GM12878 (cell line): Measurements from ENCODE around the gene PTPRF. TPM values are rescaled to one million over a fixed set of nuclear protein-coding genes. Genes with fewer than 3 reads are reported as not detected.

ENCODE experiments used
- ATAC-seq: fragments of 200-7000 bp; cut with Tn5 transposase; 3 replicates; pipeline ENCODE4 v1.9.1; 2020; ENCODE audit warnings: mild to moderate bottlenecking, moderate library complexity
- BruUV-seq: library from RNA; stranded (reverse); fragments of 400-500 nt; replicated peaks from 2 replicates; lab custom pipeline; 2021; lab: Mats Ljungman, UMichigan
- CTCF ChIA-PET: fragments of 300-600 bp; sonication (Branson Sonifier 250); formaldehyde crosslinking; extraction: SDS; loops from one replicate; lab custom pipeline; 2021; ENCODE audit warnings: inconsistent platforms; lab: Yijun Ruan, JAX
- POLR2A ChIA-PET: fragments of 350-600 bp; formaldehyde crosslinking; extraction: SDS; loops from one replicate; lab custom pipeline; 2021; ENCODE audit warnings: inconsistent platforms; lab: Charles Lee
- RAD21 ChIA-PET: fragments of 300-600 bp; sonication (Branson Sonifier 250); formaldehyde crosslinking; loops from one replicate; lab custom pipeline; 2023; ENCODE audit warnings: antibody characterized with exemption; ENCODE audit not compliant: unreplicated experiment; lab: Charles Lee
- SMC1A ChIA-PET: fragments of 300-600 bp; sonication (Branson Sonifier 250); formaldehyde crosslinking; loops from one replicate; lab custom pipeline; 2023; ENCODE audit not compliant: unreplicated experiment, uncharacterized antibody; lab: Charles Lee
- DNase-seq: peaks from one replicate; pipeline ENCODE4 v3.0.0-alpha.2; 2011; ENCODE audit warnings: low read depth, low spot score
- FAIRE-seq: peaks from 3 replicates; lab custom pipeline; 2011; peaks lifted over from hg19 to GRCh38; lab: Jason Lieb, UNC
- H2AFZ ChIP-seq: 2 replicates; pipeline ENCODE4 v1.6.0; 2011; ENCODE audit warnings: low read depth, low read length, control low read depth; ENCODE audit not compliant: control insufficient read depth
- H3K27ac ChIP-seq: 2 replicates; pipeline ENCODE4 v1.5.1; 2011; ENCODE audit warnings: control low read depth; ENCODE audit not compliant: control insufficient read depth, insufficient read depth
- H3K27me3 ChIP-seq, 2 experiments: replicated peaks in 1 of 2; 2 replicates each; pipeline versions ENCODE4 v1.6.0 to v1.6.1; 2011; ENCODE audit warnings: low read length in 1 of 2; ENCODE audit not compliant: control insufficient read depth in 2 of 2, insufficient read depth in 2 of 2
- H3K36me3 ChIP-seq, 2 experiments: 2 replicates each; pipeline ENCODE4 v1.5.1; 2011; ENCODE audit warnings: low read length in 1 of 2; ENCODE audit not compliant: control insufficient read depth in 2 of 2, insufficient read depth in 2 of 2
- H3K4me1 ChIP-seq: 2 replicates; pipeline ENCODE4 v1.6.1; 2011; ENCODE audit warnings: mild to moderate bottlenecking, low read length, moderate library complexity, mixed read lengths; ENCODE audit not compliant: control insufficient read depth, insufficient read depth
- H3K4me2 ChIP-seq: 2 replicates; pipeline ENCODE4 v1.6.0; 2011; ENCODE audit warnings: control low read depth; ENCODE audit not compliant: control insufficient read depth, insufficient read depth
- H3K4me3 ChIP-seq: fragments of 200-600 bp; sonication (generic); 2 replicates; pipeline ENCODE4 v1.5.1; 2016
- H3K79me2 ChIP-seq: 2 replicates; pipeline ENCODE4 v1.6.0; 2011; ENCODE audit warnings: low read length; ENCODE audit not compliant: control insufficient read depth, insufficient read depth
- H3K9ac ChIP-seq: 2 replicates; pipeline ENCODE4 v1.8.0; 2011; ENCODE audit warnings: low read length, control low read depth, mixed read lengths; ENCODE audit not compliant: control insufficient read depth, insufficient read depth
- H3K9me3 ChIP-seq: replicated peaks from 3 replicates; pipeline ENCODE4 v1.5.1; 2011; ENCODE audit warnings: mild to moderate bottlenecking, low read length; ENCODE audit not compliant: control insufficient read depth, insufficient read depth
- H4K20me1 ChIP-seq: 2 replicates; pipeline ENCODE4 v1.6.0; 2011; ENCODE audit not compliant: control insufficient read depth, insufficient read depth
- ATF3 ChIP-seq: IDR thresholded peaks from 2 replicates; pipeline ENCODE4 v1.6.1; 2011; ENCODE audit warnings: low read depth, mild to moderate bottlenecking, low read length, moderate library complexity, borderline replicate concordance; ENCODE audit errors: extremely low read depth
- BCL11A ChIP-seq: IDR thresholded peaks from 2 replicates; pipeline ENCODE4 v1.6.1; 2011; ENCODE audit warnings: low read depth, low read length
- CBX5 ChIP-seq: sonication (generic); IDR thresholded peaks from 2 replicates; pipeline ENCODE4 v1.6.1; 2016; ENCODE audit warnings: low read depth, moderate library complexity, mild to moderate bottlenecking, inconsistent platforms
- CEBPB ChIP-seq, 2 experiments: fragments of 150-350 bp in 1 of 2; IDR thresholded peaks; 2 replicates each; pipeline ENCODE4 v1.6.1; 2012 to 2014; ENCODE audit warnings: low read depth in 2 of 2, low read length in 2 of 2, borderline replicate concordance in 1 of 2, inconsistent platforms in 1 of 2
- CUX1 ChIP-seq: IDR thresholded peaks from 2 replicates; pipeline ENCODE4 v1.6.1; 2012; ENCODE audit warnings: improper control_type of control experiment, low read depth, low read length; ENCODE audit not compliant: insufficient replicate concordance
- EP300 ChIP-seq, 2 experiments: fragments of 150-350 bp in 1 of 2; IDR thresholded peaks; 2 replicates each; pipeline ENCODE4 v1.6.1; 2011 to 2012; ENCODE audit warnings: low read depth in 2 of 2, low read length in 2 of 2, borderline replicate concordance in 1 of 2, improper control_type of control experiment in 1 of 2, inconsistent platforms in 1 of 2; ENCODE audit not compliant: control insufficient read depth in 1 of 2
- FOXM1 ChIP-seq: IDR thresholded peaks from 2 replicates; pipeline ENCODE4 v1.6.1; 2012; ENCODE audit warnings: low read depth, mild to moderate bottlenecking, inconsistent platforms, low read length, moderate library complexity
- JUNB ChIP-seq: IDR thresholded peaks from 2 replicates; pipeline ENCODE4 v1.6.1; 2016; ENCODE audit warnings: antibody characterized with exemption, mild to moderate bottlenecking
- NRF1 ChIP-seq: conservative IDR thresholded peaks from 2 replicates; pipeline ENCODE4 v1.6.1; 2011; ENCODE audit warnings: mild to moderate bottlenecking, low read depth, low read length, improper control_type of control experiment
- SMAD1 ChIP-seq: fragments of 450-650 bp; IDR thresholded peaks from 2 replicates; pipeline ENCODE4 v1.6.1; 2018; ENCODE audit warnings: mild to moderate bottlenecking, low read depth; ENCODE audit not compliant: partially characterized antibody
- SP1 ChIP-seq: IDR thresholded peaks from one replicate; pipeline ENCODE4 v1.6.1; 2011; ENCODE audit warnings: low read depth, low read length
- SUZ12 ChIP-seq: fragments of 200-600 bp; sonication (generic); IDR thresholded peaks from one replicate; pipeline ENCODE4 v1.6.1; 2018; ENCODE audit warnings: antibody characterized with exemption, mild to moderate bottlenecking; ENCODE audit not compliant: unreplicated experiment
- ZBTB11 ChIP-seq: fragments of 450-650 bp; formaldehyde crosslinking; IDR thresholded peaks from 2 replicates; pipeline ENCODE4 v1.5.0; 2022; ENCODE audit warnings: mild to moderate bottlenecking, missing genetic modification characterization
- whole genome bisulfite sequencing: methylation state at CpG from one replicate; pipeline ENCODE4 v1.1.6; 2016; ENCODE audit warnings: low lambda C conversion rate; ENCODE audit not compliant: insufficient replicate concordance, insufficient coverage; ENCODE audit errors: missing lambda C conversion rate; 5-methylcytosine and 5-hydroxymethylcytosine counted together
- in situ Hi-C: fragments of 300-500 bp; cut with MboI; formaldehyde crosslinking; loops from 9 replicates; pipeline ENCODE4 v1.14.3; 2018; ENCODE audit warnings: mixed read lengths
- intact Hi-C: fragments of 100-400 bp; cut with micrococcal nuclease; formaldehyde crosslinking; loops from one replicate; pipeline ENCODE4 v1.14.2; 2022; ENCODE audit not compliant: unreplicated experiment
- polyA plus RNA-seq, 11 experiments: library from polyadenylated mRNA; depleted of rRNA in 4 of 11; unstranded in 6 of 11; stranded (reverse) in 5 of 11; fragments of >200 nt; fragmentation: Nextera tagmentation in 4 of 11; fragmentation: Illumina TruSeq in 1 of 11; extraction: Ambion mirVana in 4 of 11; extraction: Trizol in 1 of 11; gene quantifications; 1 replicate in 1 of 11; 2 replicates in 10 of 11; pipeline versions ENCODE4 v1.2.1 to v1.2.3, GENCODE V29; 2011 to 2016; ENCODE audit warnings: inconsistent platforms in 2 of 11, missing spikeins in 2 of 11, low read depth in 1 of 11
- total RNA-seq, 4 experiments: library from RNA; depleted of rRNA in 3 of 4; stranded (reverse); fragments of >200 nt in 3 of 4; fragmentation: Illumina TruSeq in 1 of 4; extraction: Trizol in 1 of 4; gene quantifications; 2 replicates each; pipeline versions ENCODE4 v1.2.1 to v1.2.3, GENCODE V29; 2013 to 2021

The PTPRF gene
- total and polyA plus RNA-seq, 10 of the 15 experiments (the other 5 are each of a cell fraction or from before 2014, with no cell fraction given), result 0.04 to 2.6 (median 0.32) TPM

GRCh38 chr1:43505077-43505780 is 25.5 kb upstream of the PTPRF start (continued):
- TF ChIP-seq CUX1, result no peak
- TF ChIP-seq FOXM1, result no peak
- TF ChIP-seq ATF3, result no peak
- TF ChIP-seq, all 136 proteins: peak for 0

GRCh38 chr1:43506233-43506632 is 24.4 kb upstream of the PTPRF start:
- no peaks in the 10 kb centered on the region for H3K27me3 ChIP-seq
- intact Hi-C loops, result no loop called here
- ATAC-seq, result no peak
- no peak for TF ChIP-seq CBX5
- no peak for TF ChIP-seq SMAD1
- no peak for TF ChIP-seq NRF1
- no peak for TF ChIP-seq ZBTB11 (CRISPR knock-in tag)
- TF ChIP-seq CEBPB (IDR thresholded peaks at IDR 0.05; ENCODE audit: borderline replicate concordance in 1 of 2, low read depth in 2 of 2, low read length in 2 of 2), result no peak
- no peak for TF ChIP-seq SP1
- TF ChIP-seq SUZ12, result no peak
- no peak for TF ChIP-seq EP300 (IDR thresholded peaks at IDR 0.05; ENCODE audit: borderline replicate concordance in 1 of 2, control insufficient read depth in 1 of 2, low read depth in 2 of 2, low read length in 2 of 2)
- TF ChIP-seq JUNB, result no peak
- no peak for TF ChIP-seq BCL11A
- TF ChIP-seq, all 136 proteins: peak for 0
- Histone ChIP-seq H3K27ac (no peak overlapping the region), H4K20me1 (no peaks in the 10 kb centered on the region), H3K9me3 (peaks cover under 1% of the 10 kb centered on the region), H3K4me3 (no peak overlapping the region), H2AFZ (no peak overlapping the region), H3K9ac (no peak overlapping the region), H3K4me2 (no peak overlapping the region), H3K79me2 (no peaks in the 10 kb centered on the region), H3K4me1 (peaks cover 9% of the 10 kb centered on the region), H3K36me3 (no peaks in the 10 kb centered on the region)
- CTCF ChIA-PET, result no interaction called here
- in situ Hi-C loops, result no loop called here
- BruUV-seq, result no TSS peak
- DNase-seq, result no peak
- 62% methylated on average over 5 of the region's 6 CpGs for WGBS
- no peak for FAIRE-seq
- RAD21 ChIA-PET, result no interaction called here
- POLR2A ChIA-PET, result no interaction called here
- SMC1A ChIA-PET, result no interaction called here
